Stimulated activated naive B cell treated with anti-CD40 and anti-IgM and Interleukin-4, amounts not matched to agents 10 μg/mL and 1 μg/mL and 100 μg/mL, for 72 hours (primary cell): ENCODE data around the gene FNDC3B.

Experiments
- ATAC-seq, 2 donors: fragments of 150-1000 bp; cut with Tn5 transposase; replicated peaks; 2 replicates each; pipeline ENCODE4 v1.10.0; 2021; ENCODE audit warnings: moderate library complexity in 1 of 2
- DNase-seq: peaks from one replicate; pipeline ENCODE4 v3.0.0; 2021
- H3K27ac Mint-ChIP-seq: one replicate; pipeline ENCODE4 v1.8.0; 2022; ENCODE audit warnings: mild to moderate bottlenecking, mixed read lengths
- H3K27me3 Mint-ChIP-seq, 2 donors: one replicate each; pipeline ENCODE4 v1.8.0; 2022; ENCODE audit warnings: mixed read lengths in 2 of 2
- H3K36me3 Mint-ChIP-seq, 2 donors: one replicate each; pipeline ENCODE4 v1.8.0; 2022; ENCODE audit warnings: mixed read lengths in 2 of 2, mild to moderate bottlenecking in 1 of 2
- H3K4me1 Mint-ChIP-seq, 2 donors: one replicate each; pipeline ENCODE4 v1.8.0; 2022; ENCODE audit warnings: mixed read lengths in 2 of 2, mild to moderate bottlenecking in 1 of 2
- H3K4me3 Mint-ChIP-seq, 2 donors: one replicate each; pipeline ENCODE4 v1.8.0; 2022; ENCODE audit warnings: mild to moderate bottlenecking in 2 of 2, mixed read lengths in 2 of 2, moderate library complexity in 1 of 2
- H3K9me3 Mint-ChIP-seq, 2 donors: one replicate each; pipeline ENCODE4 v1.8.0; 2022; ENCODE audit warnings: mixed read lengths in 2 of 2, mild to moderate bottlenecking in 1 of 2

Gene FNDC3B

GRCh38 chr3:172213200-172213599, 173.8 kb downstream of the FNDC3B start:
- Mint-ChIP-seq H3K36me3 (peaks cover 3 to 5% of the 10 kb centered on the region in 2 donors), H3K4me3 (no peak overlapping the region), H3K27me3 (no peaks in the 10 kb centered on the region), H3K9me3 (no peaks in the 10 kb centered on the region), H3K27ac (no peak overlapping the region), H3K4me1 (no peaks in the 10 kb centered on the region)
- no peak for DNase-seq
- ATAC-seq = no peak

- H3K9me3 Mint-ChIP-seq = no peaks in the 10 kb centered on the region
- H3K4me1 Mint-ChIP-seq = peaks cover 0 to 4% of the 10 kb centered on the region in 2 donors
- H3K4me3 Mint-ChIP-seq = no peak overlapping the region
- H3K27me3 Mint-ChIP-seq = no peaks in the 10 kb centered on the region
- DNase-seq = no peak
- peaks cover 3 to 5% of the 10 kb centered on the region in 2 donors for H3K36me3 Mint-ChIP-seq
- H3K27ac Mint-ChIP-seq = no peak overlapping the region
- ATAC-seq = no peak
Observed at GRCh38 chr3:172213904-172214303, 174.5 kb downstream of the FNDC3B start.

GRCh38 chr3:172216267-172216666, 176.9 kb downstream of the FNDC3B start:
- H3K9me3 Mint-ChIP-seq = no peaks in the 10 kb centered on the region
- peaks cover 5 to 16% of the 10 kb centered on the region in 2 donors for H3K4me1 Mint-ChIP-seq
- ATAC-seq (no peak), DNase-seq (no peak)
- H3K36me3 Mint-ChIP-seq = peaks cover 2 to 3% of the 10 kb centered on the region in 2 donors
- H3K27me3 Mint-ChIP-seq = no peaks in the 10 kb centered on the region
- no peak overlapping the region for H3K4me3 Mint-ChIP-seq
- no peak overlapping the region for H3K27ac Mint-ChIP-seq

- H3K4me3 Mint-ChIP-seq = no peak overlapping the region
- H3K4me1 Mint-ChIP-seq = peaks cover 5 to 16% of the 10 kb centered on the region in 2 donors
- no peak overlapping the region for H3K27ac Mint-ChIP-seq
- no peak for DNase-seq
- peaks cover 2 to 3% of the 10 kb centered on the region in 2 donors for H3K36me3 Mint-ChIP-seq
- no peak for ATAC-seq
- no peaks in the 10 kb centered on the region for H3K27me3 Mint-ChIP-seq
- H3K9me3 Mint-ChIP-seq = no peaks in the 10 kb centered on the region
Observed at GRCh38 chr3:172216911-172217310, 177.5 kb downstream of the FNDC3B start.

GRCh38 chr3:172217877-172218276, 178.5 kb downstream of the FNDC3B start:
- no peak for DNase-seq
- Mint-ChIP-seq H3K9me3 (no peaks in the 10 kb centered on the region), H3K4me1 (peaks cover 5 to 16% of the 10 kb centered on the region in 2 donors), H3K27ac (no peak overlapping the region), H3K4me3 (no peak overlapping the region), H3K27me3 (no peaks in the 10 kb centered on the region), H3K36me3 (peaks cover 2 to 3% of the 10 kb centered on the region in 2 donors)
- ATAC-seq = no peak

GRCh38 chr3:172218350-172219323, 179.3 kb downstream of the FNDC3B start:
- no peak for ATAC-seq
- H3K27me3 Mint-ChIP-seq = no peaks in the 10 kb centered on the region
- no peak for DNase-seq
- no peak overlapping the region for H3K4me3 Mint-ChIP-seq
- H3K36me3 Mint-ChIP-seq = peaks cover 2 to 3% of the 10 kb centered on the region in 2 donors
- no peak overlapping the region for H3K27ac Mint-ChIP-seq
- peaks cover 5 to 16% of the 10 kb centered on the region in 2 donors for H3K4me1 Mint-ChIP-seq
- H3K9me3 Mint-ChIP-seq = no peaks in the 10 kb centered on the region

GRCh38 chr3:172219750-172220149, 180.4 kb downstream of the FNDC3B start:
- H3K4me1 Mint-ChIP-seq = peaks cover 5 to 16% of the 10 kb centered on the region in 2 donors
- peaks cover 0 to 3% of the 10 kb centered on the region in 2 donors for H3K27me3 Mint-ChIP-seq
- H3K9me3 Mint-ChIP-seq = no peaks in the 10 kb centered on the region
- H3K36me3 Mint-ChIP-seq = peaks cover 2 to 6% of the 10 kb centered on the region in 2 donors
- H3K4me3 Mint-ChIP-seq = no peak overlapping the region
- ATAC-seq = no peak
- H3K27ac Mint-ChIP-seq = no peak overlapping the region
- DNase-seq = no peak

- Mint-ChIP-seq H3K4me1 (peaks cover 5 to 16% of the 10 kb centered on the region in 2 donors), H3K9me3 (no peaks in the 10 kb centered on the region), H3K36me3 (peaks cover 0 to 3% of the 10 kb centered on the region in 2 donors), H3K4me3 (no peak overlapping the region), H3K27me3 (peaks cover 0 to 3% of the 10 kb centered on the region in 2 donors), H3K27ac (no peak overlapping the region)
- no peak for DNase-seq
- ATAC-seq = no peak
Observed at GRCh38 chr3:172221547-172221946, 182.2 kb downstream of the FNDC3B start.

GRCh38 chr3:172222478-172223071, 183.2 kb downstream of the FNDC3B start:
- Mint-ChIP-seq H3K9me3 (no peaks in the 10 kb centered on the region), H3K27ac (no peak overlapping the region), H3K4me3 (no peak overlapping the region), H3K4me1 (peaks cover 5 to 16% of the 10 kb centered on the region in 2 donors), H3K27me3 (peaks cover 0 to 3% of the 10 kb centered on the region in 2 donors), H3K36me3 (peaks cover 0 to 3% of the 10 kb centered on the region in 2 donors)
- DNase-seq (no peak), ATAC-seq (no peak)

GRCh38 chr3:172223870-172224269, 184.5 kb downstream of the FNDC3B start:
- peaks cover 0 to 7% of the 10 kb centered on the region in 2 donors for H3K36me3 Mint-ChIP-seq
- no peak overlapping the region for H3K27ac Mint-ChIP-seq
- no peak overlapping the region for H3K4me3 Mint-ChIP-seq
- H3K9me3 Mint-ChIP-seq = no peaks in the 10 kb centered on the region
- ATAC-seq = no peak
- DNase-seq = no peak
- H3K4me1 Mint-ChIP-seq = peaks cover 5 to 12% of the 10 kb centered on the region in 2 donors
- peaks cover 0 to 3% of the 10 kb centered on the region in 2 donors for H3K27me3 Mint-ChIP-seq

GRCh38 chr3:172224560-172225214, 185.3 kb downstream of the FNDC3B start:
- peaks cover 2 to 13% of the 10 kb centered on the region in 2 donors for H3K36me3 Mint-ChIP-seq
- H3K4me1 Mint-ChIP-seq = peaks cover 5 to 7% of the 10 kb centered on the region in 2 donors
- no peak overlapping the region for H3K4me3 Mint-ChIP-seq
- H3K27me3 Mint-ChIP-seq = peaks cover 0 to 3% of the 10 kb centered on the region in 2 donors
- no peak overlapping the region for H3K27ac Mint-ChIP-seq
- no peaks in the 10 kb centered on the region for H3K9me3 Mint-ChIP-seq
- DNase-seq (no peak), ATAC-seq (no peak)

GRCh38 chr3:172225215-172225707, 185.9 kb downstream of the FNDC3B start:
- Mint-ChIP-seq H3K4me3 (no peak overlapping the region), H3K27me3 (peaks cover 0 to 3% of the 10 kb centered on the region in 2 donors), H3K36me3 (peaks cover 2 to 13% of the 10 kb centered on the region in 2 donors), H3K4me1 (peaks cover 1 to 3% of the 10 kb centered on the region in 2 donors), H3K9me3 (no peaks in the 10 kb centered on the region), H3K27ac (no peak overlapping the region)
- DNase-seq (no peak), ATAC-seq (no peak)

GRCh38 chr3:172226831-172227230, 187.5 kb downstream of the FNDC3B start:
- Mint-ChIP-seq H3K36me3 (peaks cover 2 to 20% of the 10 kb centered on the region in 2 donors), H3K4me3 (no peak overlapping the region), H3K27me3 (peaks cover 0 to 3% of the 10 kb centered on the region in 2 donors), H3K9me3 (no peaks in the 10 kb centered on the region), H3K4me1 (no peaks in the 10 kb centered on the region), H3K27ac (no peak overlapping the region)
- ATAC-seq = no peak
- no peak for DNase-seq
